Gastrocnemius medialis (tissue), 4 donors: ENCODE data around the gene FAM234A. TPM values are rescaled to one million over a fixed set of nuclear protein-coding genes. Genes with fewer than 3 reads are reported as not detected.
"Not testable (repeated sequence)": the region's sequence is repeated elsewhere in the genome, so short reads cannot be mapped to it uniquely, and the experiment has no call there.

Experiments
- ATAC-seq, 2 donors: fragments of 150-250 bp; one replicate each; pipeline ENCODE4 v1.9.1; 2016
- DNase-seq, 2 donors: peaks; one replicate each; pipeline ENCODE4 v3.0.0-alpha.2; 2019
- H3K27ac ChIP-seq, 4 donors: fragments of 200-600 bp; sonication (generic); 1 replicate in 1 of 4; 2 replicates in 3 of 4; pipeline ENCODE4 v1.5.1; 2016 to 2018; ENCODE audit warnings: mild to moderate bottlenecking in 2 of 4, moderate library complexity in 1 of 4
- H3K27me3 ChIP-seq, 3 donors: fragments of 200-600 bp; sonication (generic) in 2 of 3; 1 replicate in 1 of 3; 2 replicates in 2 of 3; pipeline versions ENCODE4 v1.5.1 to v1.6.0; 2016 to 2019; ENCODE audit warnings: mild to moderate bottlenecking in 1 of 3, moderate library complexity in 1 of 3
- H3K36me3 ChIP-seq, 2 donors: fragments of 200-600 bp; sonication (generic) in 1 of 2; one replicate each; pipeline ENCODE4 v1.5.1; 2017 to 2018
- H3K4me1 ChIP-seq, 2 donors: fragments of 200-600 bp; sonication (generic) in 1 of 2; one replicate each; pipeline ENCODE4 v1.5.1; 2016 to 2017; ENCODE audit warnings: mild to moderate bottlenecking in 2 of 2
- H3K4me3 ChIP-seq, 4 donors: fragments of 200-600 bp; sonication (generic) in 3 of 4; 1 replicate in 1 of 4; 2 replicates in 3 of 4; pipeline ENCODE4 v1.5.1; 2016 to 2019; ENCODE audit warnings: mild to moderate bottlenecking in 2 of 4
- H3K9me3 ChIP-seq, 3 donors: fragments of 200-600 bp; sonication (generic) in 2 of 3; 1 replicate in 1 of 3; 2 replicates in 2 of 3; pipeline ENCODE4 v1.5.1; 2016 to 2019
- POLR2A ChIP-seq, 2 donors: fragments of 450-650 bp; IDR thresholded peaks; one replicate each; pipeline ENCODE4 v1.6.1; 2017; ENCODE audit warnings: antibody characterized with exemption in 2 of 2, mild to moderate bottlenecking in 2 of 2, moderate library complexity in 2 of 2
- in situ Hi-C, 4 donors: fragments of 200-750 bp; cut with MboI; loops; one replicate each; pipeline versions ENCODE4 v1.15.0 to v1.8.0; 2017; ENCODE audit warnings: low sequenced_read_pairs in 4 of 4
- intact Hi-C: fragments of 100-400 bp; cut with DNase I; formaldehyde crosslinking; loops from one replicate; pipeline ENCODE4 v1.15.1; 2023; ENCODE audit warnings: low total_unique reads
- total RNA-seq, 4 donors: library from RNA; depleted of rRNA; stranded (reverse); fragments of >200 nt; gene quantifications; one replicate each; pipeline versions ENCODE4 v1.1.0 to v1.2.3, GENCODE V29; 2016
- TF ChIP-seq, protein P1 (sequence below), 5 experiments: fragments of 450-650 bp in 3 of 5; fragments of 200-600 bp in 2 of 5; sonication (generic) in 2 of 5; IDR thresholded peaks in 4 of 5; conservative IDR thresholded peaks in 1 of 5; 1 replicate in 4 of 5; 2 replicates in 1 of 5; pipeline ENCODE4 v1.5.1; 2016 to 2019; ENCODE audit warnings: antibody characterized with exemption in 5 of 5, mild to moderate bottlenecking in 3 of 5, moderate library complexity in 3 of 5

The FAM234A gene
- total RNA-seq, 4 donors from 2014 or later, result 85.2 to 288 (median 251) TPM

DNA sequence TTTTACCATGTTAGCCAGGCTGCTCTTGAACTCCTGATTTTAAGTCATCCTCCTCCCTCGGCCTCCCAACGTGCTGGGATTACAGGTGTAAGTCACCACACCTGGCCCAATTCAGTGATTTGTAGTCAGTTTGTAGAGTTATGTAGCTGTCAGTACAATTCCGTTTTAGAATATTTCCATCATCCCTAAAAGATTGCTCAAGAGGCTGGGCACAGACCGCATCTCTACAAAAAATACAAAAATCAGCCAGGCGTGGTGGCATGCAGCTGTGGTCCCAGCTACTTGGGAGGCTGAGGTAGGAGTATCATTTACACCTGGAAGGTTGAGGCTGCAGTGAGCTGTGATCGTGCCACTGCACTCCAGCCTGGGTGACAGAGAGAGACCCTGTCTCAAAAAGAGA is 20.6 kb downstream of the FAM234A start:
- Histone ChIP-seq H3K36me3 (peaks cover 0 to 73% of the 10 kb centered on the region in 2 donors), H3K27me3 (no peaks in the 10 kb centered on the region), H3K27ac (no peak overlapping the region), H3K4me3 (no peak overlapping the region), H3K4me1 (no peaks in the 10 kb centered on the region), H3K9me3 (no peaks in the 10 kb centered on the region)
- in situ Hi-C loops, result no loop called here
- ATAC-seq (no peak), DNase-seq (no peak)
- no peak for TF ChIP-seq POLR2A (IDR thresholded peaks at IDR 0.05)
- TF ChIP-seq, protein P1, sequence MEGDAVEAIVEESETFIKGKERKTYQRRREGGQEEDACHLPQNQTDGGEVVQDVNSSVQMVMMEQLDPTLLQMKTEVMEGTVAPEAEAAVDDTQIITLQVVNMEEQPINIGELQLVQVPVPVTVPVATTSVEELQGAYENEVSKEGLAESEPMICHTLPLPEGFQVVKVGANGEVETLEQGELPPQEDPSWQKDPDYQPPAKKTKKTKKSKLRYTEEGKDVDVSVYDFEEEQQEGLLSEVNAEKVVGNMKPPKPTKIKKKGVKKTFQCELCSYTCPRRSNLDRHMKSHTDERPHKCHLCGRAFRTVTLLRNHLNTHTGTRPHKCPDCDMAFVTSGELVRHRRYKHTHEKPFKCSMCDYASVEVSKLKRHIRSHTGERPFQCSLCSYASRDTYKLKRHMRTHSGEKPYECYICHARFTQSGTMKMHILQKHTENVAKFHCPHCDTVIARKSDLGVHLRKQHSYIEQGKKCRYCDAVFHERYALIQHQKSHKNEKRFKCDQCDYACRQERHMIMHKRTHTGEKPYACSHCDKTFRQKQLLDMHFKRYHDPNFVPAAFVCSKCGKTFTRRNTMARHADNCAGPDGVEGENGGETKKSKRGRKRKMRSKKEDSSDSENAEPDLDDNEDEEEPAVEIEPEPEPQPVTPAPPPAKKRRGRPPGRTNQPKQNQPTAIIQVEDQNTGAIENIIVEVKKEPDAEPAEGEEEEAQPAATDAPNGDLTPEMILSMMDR (IDR thresholded peaks at IDR 0.05 in 4 of 5, conservative IDR thresholded peaks at IDR 0.05 in 1 of 5), result no peak
- intact Hi-C loops, result no loop called here

DNA sequence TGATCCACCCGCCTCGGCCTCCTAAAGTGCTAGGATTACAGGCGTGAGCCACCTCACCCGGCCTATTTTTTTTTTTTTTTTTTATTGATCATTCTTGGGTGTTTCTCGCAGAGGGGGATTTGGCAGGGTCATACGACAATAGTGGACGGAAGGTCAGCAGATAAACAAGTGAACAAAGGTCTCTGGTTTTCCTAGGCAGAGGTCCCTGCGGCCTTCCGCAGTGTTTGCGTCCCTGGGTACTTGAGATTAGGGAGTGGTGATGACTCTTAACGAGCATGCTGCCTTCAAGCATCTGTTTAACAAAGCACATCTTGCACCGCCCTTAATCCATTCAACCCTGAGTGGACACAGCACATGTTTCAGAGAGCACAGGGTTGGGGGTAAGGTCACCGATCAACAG is 23.5 kb downstream of the FAM234A start:
- ATAC-seq, H3K4me1 ChIP-seq, intact Hi-C loops, H3K27me3 ChIP-seq, in situ Hi-C loops, H3K4me3 ChIP-seq, H3K9me3 ChIP-seq, H3K27ac ChIP-seq, DNase-seq: not testable (repeated sequence)
- H3K36me3 ChIP-seq, result peaks cover 0 to 85% of the 10 kb centered on the region in 2 donors

DNA sequence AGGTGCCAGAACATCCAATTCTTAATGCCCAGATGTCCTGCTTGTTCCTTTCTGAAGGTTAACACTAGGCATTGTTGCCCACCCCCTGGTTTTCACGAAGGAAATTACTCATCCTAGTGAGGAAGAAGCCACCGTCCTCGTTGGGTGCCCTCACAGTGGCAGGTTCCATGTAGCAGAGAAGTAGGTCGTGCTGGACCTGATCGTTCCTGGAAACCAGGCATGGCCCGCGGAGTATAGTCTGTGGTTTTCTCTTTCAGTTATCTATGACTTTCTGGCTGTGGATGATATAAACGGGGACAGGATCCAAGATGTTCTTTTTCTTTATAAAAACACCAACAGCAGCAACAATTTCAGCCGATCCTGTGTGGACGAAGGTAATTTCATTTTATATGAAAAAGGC is 24.6 kb downstream of the FAM234A start:
- Histone ChIP-seq H3K27ac (no peak overlapping the region), H3K4me3 (no peak overlapping the region), H3K27me3 (no peaks in the 10 kb centered on the region), H3K36me3 (peaks cover 0 to 85% of the 10 kb centered on the region in 2 donors), H3K9me3 (no peaks in the 10 kb centered on the region), H3K4me1 (no peaks in the 10 kb centered on the region)
- no peak for TF ChIP-seq POLR2A (IDR thresholded peaks at IDR 0.05)
- TF ChIP-seq, protein P1 (IDR thresholded peaks at IDR 0.05 in 4 of 5, conservative IDR thresholded peaks at IDR 0.05 in 1 of 5), result no peak
- DNase-seq (no peak), ATAC-seq (no peak)
- in situ Hi-C loops (no loop called here), intact Hi-C loops (no loop called here)

DNA sequence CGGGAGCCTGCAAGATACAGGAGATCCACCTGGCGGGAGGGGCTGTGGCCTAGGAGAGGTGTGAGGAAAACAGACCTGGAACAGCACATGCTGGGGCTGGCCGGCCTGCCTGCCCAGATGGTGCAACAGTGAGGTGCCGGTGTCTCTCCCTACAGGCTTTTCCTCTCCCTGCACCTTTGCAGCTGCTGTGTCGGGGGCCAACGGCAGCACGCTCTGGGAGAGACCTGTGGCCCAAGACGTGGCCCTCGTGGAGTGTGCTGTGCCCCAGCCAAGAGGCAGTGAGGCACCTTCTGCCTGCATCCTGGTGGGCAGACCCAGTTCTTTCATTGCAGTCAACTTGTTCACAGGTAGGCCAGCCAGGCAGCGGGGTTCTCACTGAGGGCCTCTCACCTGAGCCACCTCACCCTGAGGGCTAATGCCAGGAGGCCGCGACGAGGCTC is 25.2 kb downstream of the FAM234A start:
- intact Hi-C loops (no loop called here), in situ Hi-C loops (no loop called here)
- no peak overlapping the region for H3K27ac ChIP-seq
- no peaks in the 10 kb centered on the region for H3K27me3 ChIP-seq
- no peaks in the 10 kb centered on the region for H3K9me3 ChIP-seq
- no peak overlapping the region for H3K4me3 ChIP-seq
- H3K4me1 ChIP-seq, result no peaks in the 10 kb centered on the region
- DNase-seq, result no peak
- H3K36me3 ChIP-seq, result peaks cover 0 to 85% of the 10 kb centered on the region in 2 donors
- no peak for ATAC-seq
- TF ChIP-seq POLR2A (IDR thresholded peaks at IDR 0.05), result no peak
- TF ChIP-seq, protein P1 (IDR thresholded peaks at IDR 0.05 in 4 of 5, conservative IDR thresholded peaks at IDR 0.05 in 1 of 5), result no peak

DNA sequence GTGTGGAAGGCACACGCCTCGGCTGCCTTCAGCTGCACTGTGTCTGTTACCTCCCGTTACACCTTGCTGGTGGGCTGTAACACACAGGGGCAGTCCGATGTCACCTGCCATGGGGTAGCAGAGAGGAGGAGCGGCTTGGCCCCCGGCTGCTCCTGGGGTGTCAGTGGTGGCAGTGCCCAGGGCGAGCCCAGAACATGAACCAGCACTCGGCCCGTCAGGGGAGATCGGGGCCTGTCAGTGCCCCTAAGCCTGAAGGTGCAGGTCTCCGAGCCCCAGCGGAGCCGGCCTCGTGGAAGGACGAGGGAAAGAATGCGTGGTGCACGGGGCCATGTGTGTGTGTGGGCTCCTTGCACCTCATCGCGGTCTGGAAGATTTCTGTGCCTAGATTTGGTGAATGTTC is 25.7 kb downstream of the FAM234A start:
- Histone ChIP-seq H3K27me3 (no peaks in the 10 kb centered on the region), H3K36me3 (peaks cover 0 to 83% of the 10 kb centered on the region in 2 donors), H3K27ac (no peak overlapping the region), H3K4me3 (no peak overlapping the region), H3K4me1 (no peaks in the 10 kb centered on the region), H3K9me3 (no peaks in the 10 kb centered on the region)
- intact Hi-C loops (no loop called here), in situ Hi-C loops (no loop called here)
- no peak for DNase-seq
- no peak for ATAC-seq
- TF ChIP-seq POLR2A (IDR thresholded peaks at IDR 0.05), result no peak
- TF ChIP-seq, protein P1 (IDR thresholded peaks at IDR 0.05 in 4 of 5, conservative IDR thresholded peaks at IDR 0.05 in 1 of 5), result no peak
